Natural killer cell (primary cell): ENCODE measurements around the gene UNC13D. TPM values are rescaled to one million over a fixed set of nuclear protein-coding genes. Genes with fewer than 3 reads are reported as not detected.
"Not testable (repeated sequence)": the region's sequence is repeated elsewhere in the genome, so short reads cannot be mapped to it uniquely, and the experiment has no call there.

ENCODE experiments used
- ATAC-seq, 3 donors: fragments of 150-1000 bp in 2 of 3; fragments of 200-7000 bp in 1 of 3; cut with Tn5 transposase; 1 replicate in 1 of 3; 2 replicates in 2 of 3; pipeline ENCODE4 v1.10.0; 2021; ENCODE audit warnings: mild to moderate bottlenecking in 2 of 3, moderate library complexity in 2 of 3
- DNase-seq, 2 donors: peaks; one replicate each; pipeline versions ENCODE4 v3.0.0 to v3.0.0-alpha.2; 2013 to 2021; ENCODE audit warnings: mixed read lengths in 1 of 2
- H3K27ac ChIP-seq: one replicate; pipeline ENCODE4 v1.5.1; 2013; ENCODE audit warnings: mild to moderate bottlenecking, low read length
- H3K27me3 ChIP-seq: one replicate; pipeline ENCODE4 v1.6.1; 2013; ENCODE audit warnings: low read length; ENCODE audit not compliant: control insufficient read depth, insufficient read depth
- H3K36me3 ChIP-seq: one replicate; pipeline ENCODE4 v1.6.1; 2013; ENCODE audit warnings: low read length; ENCODE audit not compliant: control insufficient read depth, insufficient read depth
- H3K4me1 ChIP-seq: one replicate; pipeline ENCODE4 v1.6.1; 2013; ENCODE audit warnings: low read length; ENCODE audit not compliant: control insufficient read depth, insufficient read depth
- H3K4me3 ChIP-seq: one replicate; pipeline ENCODE4 v1.5.1; 2013; ENCODE audit warnings: low read length
- H3K9me3 ChIP-seq: one replicate; pipeline ENCODE4 v1.6.1; 2013; ENCODE audit warnings: low read length; ENCODE audit not compliant: control insufficient read depth, insufficient read depth
- H3K27ac Mint-ChIP-seq, 2 donors: one replicate each; pipeline ENCODE4 v1.8.0; 2022; ENCODE audit warnings: mild to moderate bottlenecking in 2 of 2, mixed read lengths in 2 of 2, moderate library complexity in 1 of 2
- H3K27me3 Mint-ChIP-seq, 2 donors: one replicate each; pipeline ENCODE4 v1.8.0; 2022; ENCODE audit warnings: low read depth in 2 of 2, mixed read lengths in 2 of 2
- H3K36me3 Mint-ChIP-seq: one replicate; pipeline ENCODE4 v1.8.0; 2022; ENCODE audit warnings: mixed read lengths
- H3K4me1 Mint-ChIP-seq, 2 donors: one replicate each; pipeline ENCODE4 v1.8.0; 2022; ENCODE audit warnings: mixed read lengths in 2 of 2
- H3K4me3 Mint-ChIP-seq: one replicate; pipeline ENCODE4 v1.8.0; 2022; ENCODE audit warnings: mild to moderate bottlenecking, moderate library complexity, mixed read lengths
- H3K9me3 Mint-ChIP-seq, 2 donors: one replicate each; pipeline ENCODE4 v1.8.0; 2022; ENCODE audit warnings: mixed read lengths in 2 of 2
- CTCF ChIP-seq: fragments of 200-600 bp; IDR thresholded peaks from one replicate; pipeline ENCODE4 v1.8.0; 2022; ENCODE audit warnings: antibody characterized with exemption
- WGBS: methylation state at CpG from one replicate; pipeline ENCODE4 v1.1.7; 2013; ENCODE audit warnings: missing lambda C conversion rate; ENCODE audit not compliant: insufficient coverage; 5-methylcytosine and 5-hydroxymethylcytosine counted together
- intact Hi-C: fragments of 100-400 bp; cut with micrococcal nuclease; formaldehyde crosslinking; loops from one replicate; pipeline ENCODE4 v1.14.2; 2022
- total RNA-seq, 4 donors: library from RNA; stranded (reverse); fragments of 120-200 nt in 1 of 4; gene quantifications; one replicate each; pipeline versions ENCODE4 v1.2.3 to v1.2.4, GENCODE V29; 2013 to 2022

Gene UNC13D
- total RNA-seq, 3 donors from 2014 or later (not counting 1 experiment from before 2014, with no cell fraction given): 269 to 279 (median 277) TPM

GRCh38 chr17:75872434-75873351, 28.5 kb upstream of the UNC13D start:
- Histone ChIP-seq H3K4me3 (no peak overlapping the region), H3K9me3 (no peaks in the 10 kb centered on the region), H3K27ac (peak overlapping the region; percentile 43), H3K36me3 (no peaks in the 10 kb centered on the region), H3K4me1 (peaks cover 37% of the 10 kb centered on the region), H3K27me3 (peaks cover 12% of the 10 kb centered on the region)
- Mint-ChIP-seq H3K4me1 (peaks cover 15 to 19% of the 10 kb centered on the region in 2 donors), H3K27me3 (peaks cover 0 to 8% of the 10 kb centered on the region in 2 donors), H3K27ac (peak overlapping the region in 1 of 2 donors; percentile 31), H3K9me3 (no peaks in the 10 kb centered on the region), H3K36me3 (no peaks in the 10 kb centered on the region), H3K4me3 (no peak overlapping the region)
- 50% methylated on average over 13 of the region's 13 CpGs for WGBS
- no peak for TF ChIP-seq CTCF
- DNase-seq (peak in 1 of 2 donors; percentile 78), ATAC-seq (peak; percentile 25 to 47 (median 37))
- intact Hi-C loops: no loop called here

- H3K4me1 Mint-ChIP-seq, H3K36me3 Mint-ChIP-seq, H3K4me3 Mint-ChIP-seq, H3K27ac ChIP-seq, H3K9me3 Mint-ChIP-seq, H3K27me3 ChIP-seq, H3K4me3 ChIP-seq, H3K9me3 ChIP-seq, H3K27ac Mint-ChIP-seq, DNase-seq, H3K36me3 ChIP-seq, ATAC-seq, H3K27me3 Mint-ChIP-seq, intact Hi-C loops: not testable (repeated sequence)
- WGBS: 94% methylated on average over 10 of the region's 10 CpGs
- peaks cover 15% of the 10 kb centered on the region for H3K4me1 ChIP-seq
Observed at GRCh38 chr17:75870228-75870627, 26.0 kb upstream of the UNC13D start.

GRCh38 chr17:75869282-75870141, 25.3 kb upstream of the UNC13D start:
- Histone ChIP-seq H3K36me3 (no peaks in the 10 kb centered on the region), H3K27ac (no peak overlapping the region), H3K4me3 (no peak overlapping the region), H3K9me3 (no peaks in the 10 kb centered on the region), H3K4me1 (peaks cover 21% of the 10 kb centered on the region), H3K27me3 (no peaks in the 10 kb centered on the region)
- Mint-ChIP-seq H3K4me3 (no peak overlapping the region), H3K27me3 (no peaks in the 10 kb centered on the region), H3K9me3 (no peaks in the 10 kb centered on the region), H3K36me3 (no peaks in the 10 kb centered on the region), H3K27ac (no peak overlapping the region), H3K4me1 (peaks cover 10 to 11% of the 10 kb centered on the region in 2 donors)
- 92% methylated on average over 23 of the region's 23 CpGs for WGBS
- no peak for TF ChIP-seq CTCF
- intact Hi-C loops: no loop called here
- DNase-seq (no peak), ATAC-seq (no peak)

GRCh38 chr17:75868730-75869281, 24.6 kb upstream of the UNC13D start:
- 93% methylated on average over 12 of the region's 12 CpGs for whole genome bisulfite sequencing
- H3K27me3 Mint-ChIP-seq, H3K4me3 ChIP-seq, H3K27ac ChIP-seq, intact Hi-C loops, H3K9me3 ChIP-seq, H3K27me3 ChIP-seq, DNase-seq, H3K4me3 Mint-ChIP-seq, H3K27ac Mint-ChIP-seq, H3K36me3 Mint-ChIP-seq, ATAC-seq, H3K9me3 Mint-ChIP-seq, H3K36me3 ChIP-seq: not testable (repeated sequence)
- peaks cover 28% of the 10 kb centered on the region for H3K4me1 ChIP-seq
- H3K4me1 Mint-ChIP-seq: peaks cover 16 to 18% of the 10 kb centered on the region in 2 donors

- H3K9me3 Mint-ChIP-seq, DNase-seq, ATAC-seq, H3K9me3 ChIP-seq, H3K27me3 ChIP-seq, intact Hi-C loops, H3K36me3 ChIP-seq, H3K36me3 Mint-ChIP-seq, H3K27me3 Mint-ChIP-seq, H3K4me3 ChIP-seq: not testable (repeated sequence)
- H3K4me3 Mint-ChIP-seq: peak overlapping the region; percentile 80
- H3K4me1 ChIP-seq: peaks cover 27% of the 10 kb centered on the region
- H3K27ac Mint-ChIP-seq: peak overlapping the region; percentile 83 to 93
- H3K27ac ChIP-seq: peak overlapping the region; percentile 84
- 90% methylated on average over 13 of the region's 17 CpGs for WGBS
- H3K4me1 Mint-ChIP-seq: peaks cover 16 to 18% of the 10 kb centered on the region in 2 donors
Observed at GRCh38 chr17:75865404-75866188, 21.4 kb upstream of the UNC13D start.
